GM23248 (cell line): ENCODE results near the gene KIF11.

Experiments used
- EZH2 ChIP-seq: fragments of 200-600 bp; sonication (generic); IDR thresholded peaks from 2 replicates; pipeline ENCODE4 v1.6.1; 2018; ENCODE audit warnings: antibody characterized with exemption, mild to moderate bottlenecking; ENCODE audit not compliant: insufficient read depth, poor library complexity, severe bottlenecking
- EZH2phosphoT487 ChIP-seq: fragments of 200-600 bp; sonication (generic); IDR thresholded peaks from 2 replicates; pipeline ENCODE4 v1.6.1; 2018; ENCODE audit warnings: antibody characterized with exemption, moderate library complexity, mild to moderate bottlenecking, low read depth; ENCODE audit not compliant: insufficient read depth

DNA sequence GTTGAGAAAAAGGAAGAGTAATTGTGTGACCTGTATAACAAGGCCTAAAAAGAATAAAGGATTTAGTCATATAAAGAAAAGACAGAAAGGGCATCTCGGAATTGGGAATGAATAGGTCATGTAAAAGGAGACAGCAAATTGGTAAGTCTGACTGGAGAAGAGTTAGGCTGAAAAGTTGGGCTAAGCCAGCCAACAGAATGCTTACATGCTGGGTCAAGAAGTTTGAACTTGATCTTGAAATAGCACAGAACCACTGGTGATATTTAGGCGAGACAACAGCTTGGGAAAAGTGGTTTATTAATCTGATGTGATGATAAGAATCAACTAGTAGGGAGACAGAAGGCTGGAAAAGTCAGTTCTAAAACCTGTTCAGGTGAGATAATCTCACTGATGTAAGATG is 23.9 kb upstream of the KIF11 start:
- no peak for TF ChIP-seq EZH2
- no peak for TF ChIP-seq EZH2phosphoT487
